Frontal cortex (tissue), 4 donors: Measurements from ENCODE around the gene IWS1. TPM values are rescaled to one million over a fixed set of nuclear protein-coding genes. Genes with fewer than 3 reads are reported as not detected.

ENCODE experiments used
- DNase-seq, 2 donors: peaks; one replicate each; pipeline ENCODE4 v3.0.0; 2012; ENCODE audit warnings: low spot score in 2 of 2
- FAIRE-seq: peaks from 2 replicates; lab custom pipeline; 2012; peaks lifted over from hg19 to GRCh38; lab: Jason Lieb, UNC
- small RNA-seq: library from RNA; depleted of rRNA; stranded (forward); fragments of <200 nt; gene quantifications from one replicate; pipeline ENCODE3, GENCODE V24; 2014
- total RNA-seq: library from RNA; depleted of rRNA; stranded (reverse); fragments of >200 nt; gene quantifications from one replicate; pipeline ENCODE4 v1.2.3, GENCODE V29; 2014
- donor health status: control.
- donor health status: control.
- donor health status: control.

Gene IWS1
- total RNA-seq, 1 donor from 2014 or later = 37.9 TPM

DNA sequence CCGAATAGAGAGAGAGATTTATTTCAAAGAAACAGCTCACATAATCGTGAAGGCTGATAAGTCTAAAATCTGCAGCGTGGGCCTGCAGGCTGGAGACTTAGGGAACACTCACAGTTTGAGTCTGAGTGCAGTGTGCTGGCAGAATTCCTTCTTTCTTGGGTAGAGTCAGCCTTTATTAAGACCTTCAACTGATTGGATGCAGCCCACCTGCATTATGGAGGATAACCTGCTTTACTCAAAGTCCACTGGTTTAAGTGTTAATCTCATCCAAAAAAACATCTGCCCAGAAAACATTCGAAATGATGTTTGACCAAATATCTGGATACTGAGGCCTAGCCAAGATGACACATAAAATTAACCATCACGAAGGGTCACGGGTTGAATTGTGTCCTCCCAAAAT is 91.8 kb downstream of the IWS1 start:
- DNase-seq = no peak
- no peak for FAIRE-seq

DNA sequence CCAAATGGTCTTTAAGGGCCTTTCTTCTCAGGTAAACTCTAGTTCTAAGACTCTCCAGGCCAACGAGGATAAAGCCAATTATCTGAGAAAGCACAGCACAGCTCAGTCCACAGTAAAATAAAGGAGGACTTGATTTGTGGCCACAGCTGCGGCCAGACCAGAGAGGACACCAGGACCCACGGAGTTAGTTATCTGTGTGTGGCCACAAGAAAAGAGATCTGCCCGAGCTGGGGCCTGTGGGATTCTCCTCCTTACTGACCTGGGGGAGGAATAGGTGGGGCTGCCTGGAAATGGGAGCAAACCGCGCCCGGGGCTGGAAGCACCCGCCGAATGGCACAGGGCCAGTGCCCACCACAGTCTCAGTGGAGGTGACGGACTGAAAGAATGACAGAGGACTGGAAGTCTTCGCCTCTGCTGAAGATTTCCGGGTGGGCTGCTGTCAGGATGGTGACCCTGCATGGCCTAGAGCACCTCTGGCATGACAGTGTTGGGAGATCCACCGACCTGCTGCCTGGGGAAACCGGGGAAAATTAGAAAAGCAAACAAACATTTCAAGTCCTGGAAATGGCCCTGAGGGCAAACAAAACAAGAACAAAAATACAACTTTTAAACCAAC is 94.8 kb downstream of the IWS1 start:
- FAIRE-seq (no peak), DNase-seq (no peak)

Small RNA genes lying within 50 kb of the gene (small RNA-seq; reads per million reads assigned to genes)
- not detected for gene RNU4-48P

Other genes with a start within 250 kb of the IWS1 start
- 46.1 TPM for gene ERCC3, start 232.3 kb downstream of the IWS1 start, total RNA-seq
- gene MAP3K2, start 138.5 kb downstream of the IWS1 start, total RNA-seq = 37.9 TPM
- gene PROC, start 108.1 kb downstream of the IWS1 start, total RNA-seq = not detected
- gene MYO7B, start 9.2 kb upstream of the IWS1 start, total RNA-seq = under 0.01 TPM
- 4.1 TPM for gene GPR17, start 119.7 kb upstream of the IWS1 start, total RNA-seq
- gene LIMS2, start 149.0 kb upstream of the IWS1 start, total RNA-seq = 1.2 TPM
- gene SFT2D3, start 175.0 kb upstream of the IWS1 start, total RNA-seq = 10.2 TPM